ENCODE results near the gene PRDM5.

- no peak for TF ChIP-seq CTCF (IDR thresholded peaks at IDR 0.05)
- no peak for TF ChIP-seq ZFX (IDR thresholded peaks at IDR 0.05; ENCODE audit: borderline replicate concordance)
These were observed 251.0 kb downstream of the PRDM5 start for GRCh38 chr4:120671538-120671937.

Measured in 22Rv1 (cell line).